HG02938 (cell line): ENCODE measurements around the gene CHRND.

Experiments used
- ATAC-seq: cut with Tn5 transposase; IDR thresholded peaks from one replicate; pipeline ENCODE4 v1.9.1; 2021; ENCODE audit warnings: mild to moderate bottlenecking, moderate library complexity; ENCODE audit not compliant: unreplicated experiment

CHRND gene

GRCh38 chr2:232502911-232503808 lies 22.8 kb upstream of the CHRND start:
- no peak for ATAC-seq

GRCh38 chr2:232503809-232504323 lies 22.1 kb upstream of the CHRND start:
- no peak for ATAC-seq

GRCh38 chr2:232504438-232504837 lies 21.5 kb upstream of the CHRND start:
- no peak for ATAC-seq

- ATAC-seq = no peak
Observed at GRCh38 chr2:232505856-232506255, 20.1 kb upstream of the CHRND start.

GRCh38 chr2:232506709-232507108 lies 19.3 kb upstream of the CHRND start:
- ATAC-seq = no peak

- no peak for ATAC-seq
Observed at GRCh38 chr2:232508251-232508650, 17.7 kb upstream of the CHRND start.

- ATAC-seq = no peak
Observed at GRCh38 chr2:232511336-232511890, 14.5 kb upstream of the CHRND start.

- ATAC-seq = no peak
Observed at GRCh38 chr2:232512602-232513001, 13.4 kb upstream of the CHRND start.

GRCh38 chr2:232513353-232513752 lies 12.6 kb upstream of the CHRND start:
- no peak for ATAC-seq

- ATAC-seq = no peak
Observed at GRCh38 chr2:232515639-232516038, 10.3 kb upstream of the CHRND start.

- no peak for ATAC-seq
Observed at GRCh38 chr2:232516551-232516950, 9.4 kb upstream of the CHRND start.

GRCh38 chr2:232518844-232519243 lies 7.1 kb upstream of the CHRND start:
- no peak for ATAC-seq

GRCh38 chr2:232519581-232520438 lies 6.2 kb upstream of the CHRND start, which contains the start of gene PRSS56:
Gene PRSS56, plus strand, starts transcription at chr2:232520388. Its CDS starts 211 bp downstream, at chr2:232520599.
- no peak for ATAC-seq

- ATAC-seq = no peak
Observed at GRCh38 chr2:232520489-232520888, 5.5 kb upstream of the CHRND start.

GRCh38 chr2:232521098-232521497 lies 4.9 kb upstream of the CHRND start:
- no peak for ATAC-seq

GRCh38 chr2:232521959-232522622 lies 3.9 kb upstream of the CHRND start:
- no peak for ATAC-seq

GRCh38 chr2:232522623-232523401 lies 3.1 kb upstream of the CHRND start:
- no peak for ATAC-seq

- no peak for ATAC-seq
Observed at GRCh38 chr2:232523402-232523681, 2.6 kb upstream of the CHRND start.

- ATAC-seq = no peak
Observed at GRCh38 chr2:232523682-232524597, 2.0 kb upstream of the CHRND start.
